ENCODE measurements around the gene MPO.

- no peak for TF ChIP-seq CTCF (conservative IDR thresholded peaks at IDR 0.05 in 1 of 2, IDR thresholded peaks at IDR 0.05 in 1 of 2; ENCODE audit: low read depth in 1 of 2, low read length in 2 of 2)
- TF ChIP-seq EZH2 (IDR thresholded peaks at IDR 0.05; ENCODE audit: low read length, missing control alignments): no peak
Observed at GRCh38 chr17:58276423-58276822, 4.3 kb downstream of the MPO start.
